Stimulated activated CD4-positive, alpha-beta T cell treated with anti-CD3 and anti-CD28 coated beads, Interleukin-12 subunit alpha, Interleukin-12 subunit beta, amount 100 ng/mL, for 4 hours (primary cell): ENCODE results near the gene PPP1R13L.

Source experiments
- DNase-seq: peaks from one replicate; pipeline ENCODE4 v3.0.0-alpha.2; 2020

The PPP1R13L gene

GRCh38 chr19:45406226-45407090 lies 1.6 kb upstream of the PPP1R13L start, which contains the start of gene POLR1G:
Gene POLR1G (plus strand): TSS chr19:45406644. CDS start chr19:45406697, 53 bp downstream.
- DNase-seq: peak; percentile 75

GRCh38 chr19:45405435-45406225 lies 761 bp upstream of the PPP1R13L start:
- peak; percentile 76 for DNase-seq

GRCh38 chr19:45403781-45404556 lies 900 bp downstream of the PPP1R13L start:
- DNase-seq: peak; percentile 56

- DNase-seq: no peak
Measured at GRCh38 chr19:45403272-45403671, 1.6 kb downstream of the PPP1R13L start.

GRCh38 chr19:45402298-45403061 lies 2.4 kb downstream of the PPP1R13L start:
- peak; percentile 28 for DNase-seq

- no peak for DNase-seq
Measured at GRCh38 chr19:45401815-45402214, 3.1 kb downstream of the PPP1R13L start.

GRCh38 chr19:45400192-45400591 lies 4.7 kb downstream of the PPP1R13L start:
- DNase-seq: no peak

GRCh38 chr19:45395821-45396617 lies 8.8 kb downstream of the PPP1R13L start:
- DNase-seq: no peak

GRCh38 chr19:45391871-45392665 lies 12.8 kb downstream of the PPP1R13L start:
- DNase-seq: no peak

GRCh38 chr19:45391346-45391745 lies 13.5 kb downstream of the PPP1R13L start:
- DNase-seq: no peak

- no peak for DNase-seq
Measured at GRCh38 chr19:45385392-45386221, 19.3 kb downstream of the PPP1R13L start.

- DNase-seq: no peak
Measured at GRCh38 chr19:45382426-45382825, 22.4 kb downstream of the PPP1R13L start.

- DNase-seq: no peak
Measured at GRCh38 chr19:45380107-45380506, 24.8 kb downstream of the PPP1R13L start.

- DNase-seq: no peak
Measured at GRCh38 chr19:45376045-45376724, 28.7 kb downstream of the PPP1R13L start.

- peak; percentile 99 for DNase-seq
Measured at GRCh38 chr19:45370410-45371204, 34.3 kb downstream of the PPP1R13L start, which contains the start of gene ERCC2. Gene ERCC2 (minus strand): TSS chr19:45370573. CDS start chr19:45370540, 33 bp downstream.

- DNase-seq: no peak
Measured at GRCh38 chr19:45368737-45369340, 36.0 kb downstream of the PPP1R13L start.

- no peak for DNase-seq
Measured at GRCh38 chr19:45368127-45368526, 36.7 kb downstream of the PPP1R13L start.
